ENCODE results near the gene CECR2. TPM values are rescaled to one million over a fixed set of nuclear protein-coding genes. Genes with fewer than 3 reads are reported as not detected.

Gene CECR2
- total RNA-seq, 1 experiment from 2014 or later, result 154 TPM

- Mint-ChIP-seq H3K4me1 (peaks cover 40 to 52% of the 10 kb centered on the region in 2 experiments), H3K27ac (peak overlapping the region; percentile 13 to 65 (median 54); a peak in 6 of 7 replicates), H3K9me3 (no peaks in the 10 kb centered on the region), H3K36me3 (ENCODE audit: insufficient read depth in 1 of 3, low read depth in 3 of 3) (peaks cover 7 to 18% (median 14%) of the 10 kb centered on the region in 3 experiments), H3K27me3 (ENCODE audit: low read depth) (no peaks in the 10 kb centered on the region; the same call in 1 of the 2 replicates), H3K4me3 (no peak overlapping the region)
- Histone ChIP-seq H3K27me3 (ENCODE audit: insufficient read depth, low read length) (no peaks in the 10 kb centered on the region), H2AK5ac (ENCODE audit: insufficient read length, low read length) (no peak overlapping the region), H3K27ac (ENCODE audit: insufficient read length, low read depth, low read length) (no peak overlapping the region), H2AFZ (ENCODE audit: low read length) (no peak overlapping the region), H4K5ac (ENCODE audit: insufficient read length, low read depth, low read length) (no peak overlapping the region), H3K9ac (ENCODE audit: extremely low read depth, insufficient read length, low read length) (no peak overlapping the region), H2BK5ac (ENCODE audit: insufficient read length, low read length) (no peak overlapping the region), H3K79me2 (ENCODE audit: insufficient read depth, low read length) (peaks cover 68% of the 10 kb centered on the region), H3K4ac (ENCODE audit: low read depth, low read length) (no peak overlapping the region), H3K4me2 (ENCODE audit: insufficient read depth, insufficient read length, low read length) (no peak overlapping the region), H3K56ac (ENCODE audit: insufficient read length, low read depth, low read length) (no peak overlapping the region), H2BK120ac (ENCODE audit: low read depth, low read length, poor library complexity, severe bottlenecking) (no peak overlapping the region), H3K18ac (ENCODE audit: insufficient read length, low read depth, low read length) (no peak overlapping the region), H3K23ac (ENCODE audit: insufficient read length, low read depth, low read length) (no peak overlapping the region), H2BK15ac (ENCODE audit: low read depth, low read length) (no peak overlapping the region), H3T11ph (ENCODE audit: low read length) (no peak overlapping the region), H3K9me3 (ENCODE audit: control insufficient read depth, low read depth, low read length) (no peaks in the 10 kb centered on the region), H3K79me1 (ENCODE audit: insufficient read depth, low read depth, low read length, poor library complexity, severe bottlenecking) (peaks cover 3% of the 10 kb centered on the region), H2BK20ac (ENCODE audit: low read depth, low read length, poor library complexity, severe bottlenecking) (no peak overlapping the region), H3K14ac (ENCODE audit: insufficient read depth, low read length) (no peak overlapping the region), H2BK12ac (ENCODE audit: insufficient read length, low read depth, low read length) (no peak overlapping the region), H4K91ac (ENCODE audit: insufficient read length, low read depth, low read length) (no peak overlapping the region), H4K20me1 (ENCODE audit: control insufficient read depth, insufficient read depth, insufficient read length) (peaks cover 2% of the 10 kb centered on the region), H4K8ac (replicated peaks; ENCODE audit: insufficient read length, low read depth, low read length) (no peak overlapping the region), H3K4me1 (ENCODE audit: insufficient read depth, low read length) (peaks cover 7% of the 10 kb centered on the region; the same call in 1 of the 2 replicates), H3K23me2 (ENCODE audit: insufficient read length, low read depth, low read length, poor library complexity, severe bottlenecking) (no peaks in the 10 kb centered on the region)
- DNase-seq, result no peak
- no CpG with 5 or more reads among the region's 5 CpGs for WGBS (ENCODE audit: extremely low coverage, insufficient read length, low lambda C conversion rate)
- TF ChIP-seq, protein P1, sequence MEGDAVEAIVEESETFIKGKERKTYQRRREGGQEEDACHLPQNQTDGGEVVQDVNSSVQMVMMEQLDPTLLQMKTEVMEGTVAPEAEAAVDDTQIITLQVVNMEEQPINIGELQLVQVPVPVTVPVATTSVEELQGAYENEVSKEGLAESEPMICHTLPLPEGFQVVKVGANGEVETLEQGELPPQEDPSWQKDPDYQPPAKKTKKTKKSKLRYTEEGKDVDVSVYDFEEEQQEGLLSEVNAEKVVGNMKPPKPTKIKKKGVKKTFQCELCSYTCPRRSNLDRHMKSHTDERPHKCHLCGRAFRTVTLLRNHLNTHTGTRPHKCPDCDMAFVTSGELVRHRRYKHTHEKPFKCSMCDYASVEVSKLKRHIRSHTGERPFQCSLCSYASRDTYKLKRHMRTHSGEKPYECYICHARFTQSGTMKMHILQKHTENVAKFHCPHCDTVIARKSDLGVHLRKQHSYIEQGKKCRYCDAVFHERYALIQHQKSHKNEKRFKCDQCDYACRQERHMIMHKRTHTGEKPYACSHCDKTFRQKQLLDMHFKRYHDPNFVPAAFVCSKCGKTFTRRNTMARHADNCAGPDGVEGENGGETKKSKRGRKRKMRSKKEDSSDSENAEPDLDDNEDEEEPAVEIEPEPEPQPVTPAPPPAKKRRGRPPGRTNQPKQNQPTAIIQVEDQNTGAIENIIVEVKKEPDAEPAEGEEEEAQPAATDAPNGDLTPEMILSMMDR (conservative IDR thresholded peaks at IDR 0.05), result 0 out of 3 replicates have a peak, but pooled peaks have one; percentile 8
Observed at GRCh38 chr22:17422736-17423343, 53.6 kb downstream of the CECR2 start.
